ENCODE measurements around the gene MARVELD1. TPM values are rescaled to one million over a fixed set of nuclear protein-coding genes. Genes with fewer than 3 reads are reported as not detected.

The MARVELD1 gene
- total and polyA plus RNA-seq, 2 of the 13 experiments (the other 11 are each of a cell fraction or from before 2014, with no cell fraction given) = not detected

DNA sequence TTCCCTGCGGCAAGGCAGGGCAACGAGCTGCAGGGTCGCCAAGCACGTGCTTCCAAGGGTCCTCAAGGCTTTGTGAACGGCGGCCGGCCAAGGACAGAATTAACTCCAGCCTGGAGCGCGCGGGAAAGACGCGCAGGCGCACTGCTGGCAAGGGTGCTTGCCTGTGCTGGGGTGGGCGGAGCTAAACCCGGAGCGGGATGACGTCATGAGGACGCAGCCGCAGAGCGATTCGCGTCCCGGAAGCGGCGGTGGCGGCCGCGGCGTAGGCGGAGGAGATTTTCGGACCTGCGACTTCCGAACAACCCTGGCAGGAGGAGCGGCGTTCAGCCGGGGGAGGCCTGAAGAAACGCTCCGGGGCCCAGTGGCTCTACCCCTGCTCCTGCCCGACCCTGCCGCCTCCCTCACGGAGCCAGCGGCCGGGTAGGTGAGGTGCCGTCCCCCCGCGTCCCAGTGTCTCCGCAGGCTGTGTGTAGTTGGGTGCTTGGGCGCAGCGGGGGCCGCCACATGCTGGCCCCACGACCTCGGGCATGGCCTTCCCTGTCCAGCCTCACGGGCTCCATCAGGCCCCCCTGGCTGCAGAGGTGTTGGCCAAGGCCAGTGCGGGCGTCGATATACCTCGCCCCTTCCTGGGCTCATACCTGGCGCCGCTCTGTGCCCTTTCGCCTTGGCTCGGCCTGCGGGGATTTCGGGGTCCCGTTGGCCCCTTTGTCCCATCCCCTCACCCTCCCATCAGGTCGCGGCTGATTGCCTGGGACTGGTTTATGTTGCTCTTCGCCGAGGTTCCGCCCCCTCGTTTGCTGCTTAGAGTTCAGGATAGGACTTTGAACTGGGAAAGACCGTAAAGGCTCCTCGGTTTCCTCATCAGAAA, 23.6 kb downstream of the MARVELD1 start, which contains the start of gene ZFYVE27 (continued):
- TF ChIP-seq ZNF382 (CRISPR knock-in tag; IDR thresholded peaks at IDR 0.05; ENCODE audit: borderline replicate concordance) = no peak
- peak; percentile 94; the same call in 1 of the 2 replicates for TF ChIP-seq ZNF670 (CRISPR knock-in tag; IDR thresholded peaks at IDR 0.05; ENCODE audit: borderline replicate concordance)
- 0 out of 2 replicates have a peak, but pooled peaks have one; percentile 55 for TF ChIP-seq TSC22D2 (CRISPR knock-in tag; IDR thresholded peaks at IDR 0.05; ENCODE audit: borderline replicate concordance)
- peak; percentile 90; the same call in 1 of the 2 replicates for TF ChIP-seq ZNF280D (CRISPR knock-in tag; IDR thresholded peaks at IDR 0.05)
- no peak for TF ChIP-seq SCMH1 (CRISPR knock-in tag; IDR thresholded peaks at IDR 0.05; ENCODE audit: borderline replicate concordance)
- TF ChIP-seq ZNF546 (CRISPR knock-in tag; conservative IDR thresholded peaks at IDR 0.05) = peak; percentile 99
- no peak for TF ChIP-seq RAD51 (IDR thresholded peaks at IDR 0.05; ENCODE audit: borderline replicate concordance)
- TF ChIP-seq CEBPG (CRISPR knock-in tag; IDR thresholded peaks at IDR 0.05) = peak; percentile 51; the same call in 1 of the 2 replicates
- peak; percentile 89 for TF ChIP-seq MED13 (CRISPR knock-in tag; IDR thresholded peaks at IDR 0.05)
- TF ChIP-seq HIVEP1 (CRISPR knock-in tag; IDR thresholded peaks at IDR 0.05) = peak; percentile 90
- TF ChIP-seq SIN3B (IDR thresholded peaks at IDR 0.05; ENCODE audit: low read length) = no peak
- peak; percentile 94 for TF ChIP-seq ZC3H13 (CRISPR knock-in tag; IDR thresholded peaks at IDR 0.05)
- 0 out of 2 replicates have a peak, but pooled peaks have one; percentile 13 for TF ChIP-seq ZNF550 (CRISPR knock-in tag; IDR thresholded peaks at IDR 0.05; ENCODE audit: borderline replicate concordance)
- TF ChIP-seq SP140L (CRISPR knock-in tag; IDR thresholded peaks at IDR 0.05; ENCODE audit: borderline replicate concordance) = peak; percentile 93; the same call in 1 of the 2 replicates
- TF ChIP-seq, protein P1, sequence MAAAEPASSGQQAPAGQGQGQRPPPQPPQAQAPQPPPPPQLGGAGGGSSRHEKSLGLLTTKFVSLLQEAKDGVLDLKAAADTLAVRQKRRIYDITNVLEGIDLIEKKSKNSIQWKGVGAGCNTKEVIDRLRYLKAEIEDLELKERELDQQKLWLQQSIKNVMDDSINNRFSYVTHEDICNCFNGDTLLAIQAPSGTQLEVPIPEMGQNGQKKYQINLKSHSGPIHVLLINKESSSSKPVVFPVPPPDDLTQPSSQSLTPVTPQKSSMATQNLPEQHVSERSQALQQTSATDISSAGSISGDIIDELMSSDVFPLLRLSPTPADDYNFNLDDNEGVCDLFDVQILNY (CRISPR knock-in tag; conservative IDR thresholded peaks at IDR 0.05) = peak; percentile 86
- TF ChIP-seq HHEX (CRISPR knock-in tag; IDR thresholded peaks at IDR 0.05) = no peak
- TF ChIP-seq, protein P2, sequence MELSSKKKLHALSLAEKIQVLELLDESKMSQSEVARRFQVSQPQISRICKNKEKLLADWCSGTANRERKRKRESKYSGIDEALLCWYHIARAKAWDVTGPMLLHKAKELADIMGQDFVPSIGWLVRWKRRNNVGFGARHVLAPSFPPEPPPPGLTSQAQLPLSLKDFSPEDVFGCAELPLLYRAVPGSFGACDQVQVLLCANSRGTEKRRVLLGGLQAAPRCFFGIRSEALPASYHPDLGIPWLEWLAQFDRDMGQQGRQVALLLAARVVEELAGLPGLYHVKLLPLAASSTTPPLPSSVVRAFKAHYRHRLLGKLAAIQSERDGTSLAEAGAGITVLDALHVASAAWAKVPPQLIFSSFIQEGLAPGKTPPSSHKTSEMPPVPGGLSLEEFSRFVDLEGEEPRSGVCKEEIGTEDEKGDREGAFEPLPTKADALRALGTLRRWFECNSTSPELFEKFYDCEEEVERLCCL (CRISPR knock-in tag; IDR thresholded peaks at IDR 0.05; ENCODE audit: borderline replicate concordance) = peak; percentile 79; the same call in 1 of the 2 replicates
- TF ChIP-seq, protein P3, sequence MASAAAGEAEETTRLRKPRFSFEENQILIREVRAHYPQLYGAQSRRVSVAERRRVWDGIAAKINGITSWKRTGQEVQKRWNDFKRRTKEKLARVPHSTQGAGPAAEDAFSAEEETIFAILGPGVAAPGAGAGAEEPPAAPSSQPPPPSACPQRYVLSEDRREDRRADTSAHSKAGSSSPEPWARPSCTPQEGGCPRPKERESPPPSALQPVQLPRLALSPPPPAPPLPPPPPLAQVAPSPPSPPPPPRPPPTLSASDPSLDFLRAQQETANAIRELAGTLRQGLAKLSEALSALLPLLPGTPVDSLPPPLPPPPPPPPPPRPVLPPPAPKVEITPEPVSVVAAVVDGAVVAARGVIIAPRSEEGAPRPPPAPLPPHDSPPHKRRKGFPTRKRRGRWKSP (CRISPR knock-in tag; IDR thresholded peaks at IDR 0.05) = peak; percentile 55
- TF ChIP-seq, protein P4, sequence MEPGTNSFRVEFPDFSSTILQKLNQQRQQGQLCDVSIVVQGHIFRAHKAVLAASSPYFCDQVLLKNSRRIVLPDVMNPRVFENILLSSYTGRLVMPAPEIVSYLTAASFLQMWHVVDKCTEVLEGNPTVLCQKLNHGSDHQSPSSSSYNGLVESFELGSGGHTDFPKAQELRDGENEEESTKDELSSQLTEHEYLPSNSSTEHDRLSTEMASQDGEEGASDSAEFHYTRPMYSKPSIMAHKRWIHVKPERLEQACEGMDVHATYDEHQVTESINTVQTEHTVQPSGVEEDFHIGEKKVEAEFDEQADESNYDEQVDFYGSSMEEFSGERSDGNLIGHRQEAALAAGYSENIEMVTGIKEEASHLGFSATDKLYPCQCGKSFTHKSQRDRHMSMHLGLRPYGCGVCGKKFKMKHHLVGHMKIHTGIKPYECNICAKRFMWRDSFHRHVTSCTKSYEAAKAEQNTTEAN (CRISPR knock-in tag; conservative IDR thresholded peaks at IDR 0.05) = peak; percentile 86
- TF ChIP-seq ZNF615 (CRISPR knock-in tag; IDR thresholded peaks at IDR 0.05; ENCODE audit: borderline replicate concordance) = 0 out of 2 replicates have a peak, but pooled peaks have one; percentile 81
- TF ChIP-seq JUN (CRISPR knock-in tag; IDR thresholded peaks at IDR 0.05) = peak; percentile 92
- peak; percentile 94 for TF ChIP-seq KLF11 (CRISPR knock-in tag; IDR thresholded peaks at IDR 0.05)

All from HepG2 (cell line).